DND-41 (cell line): ENCODE results near the gene HRH1.
"Not testable (repeated sequence)": the region's sequence is repeated elsewhere in the genome, so short reads cannot be mapped to it uniquely, and the experiment has no call there.

Experiments used
- ATAC-seq: fragments of 200-7000 bp; cut with Tn5 transposase; 3 replicates; pipeline ENCODE4 v1.9.1; 2021; ENCODE audit warnings: low read depth; ENCODE audit not compliant: insufficient read depth
- DNase-seq: peaks from one replicate; pipeline ENCODE4 v3.0.0-alpha.2; 2020
- H2AFZ ChIP-seq: 2 replicates; pipeline ENCODE4 v1.6.0; 2012; ENCODE audit warnings: low read depth, low read length
- H3K27ac ChIP-seq: 2 replicates; pipeline ENCODE4 v1.5.1; 2012; ENCODE audit warnings: low read length, inconsistent platforms
- H3K27me3 ChIP-seq: fragments of 200-600 bp; sonication (generic); 2 replicates; pipeline ENCODE4 v1.6.0; 2012; ENCODE audit warnings: low read length, mild to moderate bottlenecking, inconsistent platforms; ENCODE audit not compliant: insufficient read depth, poor library complexity
- H3K36me3 ChIP-seq: 2 replicates; pipeline ENCODE4 v1.5.1; 2012; ENCODE audit warnings: low read length, inconsistent platforms; ENCODE audit not compliant: insufficient read depth
- H3K4me1 ChIP-seq: 2 replicates; pipeline ENCODE4 v1.5.1; 2012; ENCODE audit warnings: mild to moderate bottlenecking, low read length; ENCODE audit not compliant: insufficient read depth
- H3K4me2 ChIP-seq: 2 replicates; pipeline ENCODE4 v1.6.0; 2012; ENCODE audit warnings: mild to moderate bottlenecking, moderate library complexity, low read length, inconsistent platforms; ENCODE audit not compliant: insufficient read depth
- H3K4me3 ChIP-seq, 2 experiments: fragments of 200-600 bp in 1 of 2; shearing (Covaris generic) in 1 of 2; 2 replicates each; pipeline ENCODE4 v1.5.1; 2012 to 2016; ENCODE audit warnings: inconsistent platforms in 2 of 2, low read length in 2 of 2, mild to moderate bottlenecking in 2 of 2, low read depth in 1 of 2, moderate library complexity in 1 of 2
- H3K79me2 ChIP-seq: 2 replicates; pipeline ENCODE4 v1.6.0; 2012; ENCODE audit warnings: low read length, inconsistent platforms; ENCODE audit not compliant: insufficient read depth
- H3K9ac ChIP-seq: 2 replicates; pipeline ENCODE4 v1.6.0; 2012; ENCODE audit warnings: low read depth, mild to moderate bottlenecking, inconsistent platforms, low read length, moderate library complexity
- H3K9me3 ChIP-seq: 2 replicates; pipeline ENCODE4 v1.5.1; 2012; ENCODE audit warnings: low read length, moderate library complexity, mild to moderate bottlenecking, inconsistent platforms; ENCODE audit not compliant: insufficient read depth, severe bottlenecking
- H4K20me1 ChIP-seq: 2 replicates; pipeline ENCODE4 v1.6.0; 2012; ENCODE audit warnings: low read length; ENCODE audit not compliant: insufficient read depth
- CTCF ChIP-seq: IDR thresholded peaks from 2 replicates; pipeline ENCODE4 v1.5.1; 2012; ENCODE audit warnings: borderline replicate concordance, low read length, moderate library complexity, mild to moderate bottlenecking; ENCODE audit not compliant: poor library complexity, severe bottlenecking; ENCODE audit errors: extremely low read depth
- EZH2 ChIP-seq: IDR thresholded peaks from 3 replicates; pipeline ENCODE4 v1.6.1; 2012; ENCODE audit warnings: borderline replicate concordance, low read depth, mild to moderate bottlenecking, moderate library complexity, low read length, inconsistent platforms; ENCODE audit not compliant: severe bottlenecking

Gene HRH1

GRCh38 chr3:11212299-11212608 is 58.0 kb downstream of the HRH1 start:
- H3K79me2 ChIP-seq = no peaks in the 10 kb centered on the region
- no peak for ATAC-seq
- H3K4me1 ChIP-seq = no peaks in the 10 kb centered on the region
- no peak overlapping the region for H3K4me3 ChIP-seq
- H3K9ac ChIP-seq = no peak overlapping the region
- no peak overlapping the region for H3K27ac ChIP-seq
- no peak for TF ChIP-seq EZH2
- no peak for TF ChIP-seq CTCF
- DNase-seq = no peak
- peaks cover 2% of the 10 kb centered on the region for H3K27me3 ChIP-seq
- H3K9me3 ChIP-seq = no peaks in the 10 kb centered on the region
- no peaks in the 10 kb centered on the region for H4K20me1 ChIP-seq
- H3K36me3 ChIP-seq = no peaks in the 10 kb centered on the region
- no peak overlapping the region for H3K4me2 ChIP-seq
- H2AFZ ChIP-seq = no peak overlapping the region

- Histone ChIP-seq H3K9ac (no peak overlapping the region), H3K27ac (no peak overlapping the region), H3K27me3 (peaks cover 2% of the 10 kb centered on the region), H4K20me1 (no peaks in the 10 kb centered on the region), H3K4me3 (no peak overlapping the region), H2AFZ (no peak overlapping the region), H3K9me3 (no peaks in the 10 kb centered on the region), H3K4me1 (no peaks in the 10 kb centered on the region), H3K79me2 (no peaks in the 10 kb centered on the region), H3K4me2 (no peak overlapping the region), H3K36me3 (no peaks in the 10 kb centered on the region)
- ATAC-seq = no peak
- DNase-seq = no peak
- no peak for TF ChIP-seq EZH2
- no peak for TF ChIP-seq CTCF
Measured at GRCh38 chr3:11212784-11213183, 58.5 kb downstream of the HRH1 start.

GRCh38 chr3:11213810-11214450 is 59.6 kb downstream of the HRH1 start:
- Histone ChIP-seq H3K4me2 (no peak overlapping the region), H3K27ac (no peak overlapping the region), H3K9me3 (no peaks in the 10 kb centered on the region), H3K4me1 (no peaks in the 10 kb centered on the region), H3K27me3 (peaks cover 2% of the 10 kb centered on the region), H3K9ac (no peak overlapping the region), H4K20me1 (no peaks in the 10 kb centered on the region), H3K79me2 (no peaks in the 10 kb centered on the region), H2AFZ (no peak overlapping the region), H3K4me3 (no peak overlapping the region), H3K36me3 (no peaks in the 10 kb centered on the region)
- DNase-seq = no peak
- no peak for ATAC-seq
- no peak for TF ChIP-seq CTCF
- TF ChIP-seq EZH2 = no peak

DNA sequence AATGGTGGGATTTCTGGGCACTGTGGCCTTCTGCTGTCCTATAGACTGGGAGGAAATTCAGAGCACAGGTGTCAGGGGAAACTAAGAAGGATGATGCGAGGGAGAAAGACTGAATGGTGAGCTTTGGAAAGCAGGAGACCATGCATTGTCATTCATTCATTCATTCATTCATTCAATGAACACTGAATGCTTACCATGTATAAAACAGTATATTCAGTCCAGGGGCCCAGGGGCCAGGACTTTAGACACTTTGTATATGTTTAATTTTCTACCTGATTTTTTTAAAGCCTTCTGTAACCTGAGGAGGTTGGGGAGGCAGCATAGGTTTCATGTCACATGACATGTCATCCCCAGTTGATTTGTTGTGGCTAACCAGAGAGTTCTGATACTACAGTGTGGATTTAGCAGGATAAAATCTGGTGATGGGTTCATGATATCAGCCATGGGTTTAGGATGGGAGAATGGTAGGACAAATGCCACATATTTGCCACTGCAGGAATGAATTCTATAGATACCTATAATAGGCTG is 60.2 kb downstream of the HRH1 start:
- no peak overlapping the region for H3K27ac ChIP-seq

GRCh38 chr3:11217370-11217769 is 63.1 kb downstream of the HRH1 start:
- H3K4me2 ChIP-seq, H3K27me3 ChIP-seq, DNase-seq, H2AFZ ChIP-seq, ATAC-seq, H3K36me3 ChIP-seq, H3K4me1 ChIP-seq, H3K9me3 ChIP-seq, H3K9ac ChIP-seq, H3K79me2 ChIP-seq, H4K20me1 ChIP-seq, H3K27ac ChIP-seq, H3K4me3 ChIP-seq: not testable (repeated sequence)

More for the DNA sequence above, 60.2 kb downstream of the HRH1 start:
- ATAC-seq (no peak), DNase-seq (no peak)
- H3K27me3 ChIP-seq = peaks cover 2% of the 10 kb centered on the region
- H3K36me3 ChIP-seq = no peaks in the 10 kb centered on the region
- no peak overlapping the region for H3K4me2 ChIP-seq
- no peak overlapping the region for H3K4me3 ChIP-seq
- no peaks in the 10 kb centered on the region for H3K9me3 ChIP-seq
- no peak for TF ChIP-seq EZH2
- no peak for TF ChIP-seq CTCF
- H3K79me2 ChIP-seq = no peaks in the 10 kb centered on the region
- H2AFZ ChIP-seq = no peak overlapping the region
- no peaks in the 10 kb centered on the region for H3K4me1 ChIP-seq
- no peak overlapping the region for H3K9ac ChIP-seq
- H4K20me1 ChIP-seq = no peaks in the 10 kb centered on the region
